Choroid plexus epithelial cell (primary cell): ENCODE data around the gene RBBP8NL.
"Not testable (repeated sequence)": the region's sequence is repeated elsewhere in the genome, so short reads cannot be mapped to it uniquely, and the experiment has no call there.

ENCODE experiments used
- DNase-seq: peaks from one replicate; pipeline ENCODE4 v3.0.0-alpha.2; 2010; ENCODE audit warnings: low read depth
- H3K4me3 ChIP-seq: 2 replicates; pipeline ENCODE4 v1.5.1; 2011; ENCODE audit warnings: low read depth, mild to moderate bottlenecking, control low read depth, low read length, moderate library complexity
- TF ChIP-seq, protein P1 (sequence below): conservative IDR thresholded peaks from 2 replicates; pipeline ENCODE4 v1.5.1; 2011; ENCODE audit warnings: low read depth, mild to moderate bottlenecking, control low read depth, inconsistent platforms, low read length, moderate library complexity

Gene RBBP8NL

DNA sequence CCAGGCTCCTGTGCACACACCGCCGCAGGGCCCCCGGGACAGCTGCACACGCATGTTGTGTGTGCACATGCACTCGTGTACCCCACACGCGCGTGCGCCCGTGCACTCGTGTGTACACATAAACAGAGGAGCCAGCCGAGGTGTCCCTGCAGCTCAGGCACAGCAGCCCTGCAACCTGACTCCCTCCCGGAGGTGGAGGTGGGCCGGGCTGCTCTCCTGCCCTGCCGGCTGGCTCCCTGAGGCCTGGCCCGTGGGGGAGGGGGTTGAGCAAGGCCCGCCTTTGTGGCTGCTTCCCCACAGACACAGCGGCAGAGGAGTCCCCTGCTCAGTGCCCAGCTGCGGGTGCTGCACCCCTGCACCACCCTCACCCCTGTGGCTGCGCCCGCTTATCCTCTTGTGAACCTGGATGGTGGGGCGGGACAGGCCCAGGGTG, 624 bp downstream of the RBBP8NL start:
- TF ChIP-seq, protein P1, sequence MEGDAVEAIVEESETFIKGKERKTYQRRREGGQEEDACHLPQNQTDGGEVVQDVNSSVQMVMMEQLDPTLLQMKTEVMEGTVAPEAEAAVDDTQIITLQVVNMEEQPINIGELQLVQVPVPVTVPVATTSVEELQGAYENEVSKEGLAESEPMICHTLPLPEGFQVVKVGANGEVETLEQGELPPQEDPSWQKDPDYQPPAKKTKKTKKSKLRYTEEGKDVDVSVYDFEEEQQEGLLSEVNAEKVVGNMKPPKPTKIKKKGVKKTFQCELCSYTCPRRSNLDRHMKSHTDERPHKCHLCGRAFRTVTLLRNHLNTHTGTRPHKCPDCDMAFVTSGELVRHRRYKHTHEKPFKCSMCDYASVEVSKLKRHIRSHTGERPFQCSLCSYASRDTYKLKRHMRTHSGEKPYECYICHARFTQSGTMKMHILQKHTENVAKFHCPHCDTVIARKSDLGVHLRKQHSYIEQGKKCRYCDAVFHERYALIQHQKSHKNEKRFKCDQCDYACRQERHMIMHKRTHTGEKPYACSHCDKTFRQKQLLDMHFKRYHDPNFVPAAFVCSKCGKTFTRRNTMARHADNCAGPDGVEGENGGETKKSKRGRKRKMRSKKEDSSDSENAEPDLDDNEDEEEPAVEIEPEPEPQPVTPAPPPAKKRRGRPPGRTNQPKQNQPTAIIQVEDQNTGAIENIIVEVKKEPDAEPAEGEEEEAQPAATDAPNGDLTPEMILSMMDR, result no peak
- H3K4me3 ChIP-seq, result no peak overlapping the region

DNA sequence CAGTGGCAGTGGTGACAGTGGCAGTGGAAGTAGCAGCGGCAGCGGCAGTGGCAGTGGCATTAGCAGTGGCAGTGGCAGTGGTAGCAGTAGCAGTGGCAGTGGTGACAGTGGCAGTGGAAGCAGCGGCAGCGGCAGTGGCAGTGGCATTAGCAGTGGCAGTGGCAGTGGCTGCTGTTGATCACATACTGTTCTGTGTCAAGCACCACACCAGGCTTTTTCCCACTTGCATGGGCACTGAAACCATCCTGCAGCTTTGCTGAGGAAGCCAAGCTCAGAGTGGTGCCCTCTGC, 1.3 kb downstream of the RBBP8NL start:
- DNase-seq, H3K4me3 ChIP-seq: not testable (repeated sequence)

More for the DNA sequence above, 624 bp downstream of the RBBP8NL start:
- DNase-seq, result no peak

DNA sequence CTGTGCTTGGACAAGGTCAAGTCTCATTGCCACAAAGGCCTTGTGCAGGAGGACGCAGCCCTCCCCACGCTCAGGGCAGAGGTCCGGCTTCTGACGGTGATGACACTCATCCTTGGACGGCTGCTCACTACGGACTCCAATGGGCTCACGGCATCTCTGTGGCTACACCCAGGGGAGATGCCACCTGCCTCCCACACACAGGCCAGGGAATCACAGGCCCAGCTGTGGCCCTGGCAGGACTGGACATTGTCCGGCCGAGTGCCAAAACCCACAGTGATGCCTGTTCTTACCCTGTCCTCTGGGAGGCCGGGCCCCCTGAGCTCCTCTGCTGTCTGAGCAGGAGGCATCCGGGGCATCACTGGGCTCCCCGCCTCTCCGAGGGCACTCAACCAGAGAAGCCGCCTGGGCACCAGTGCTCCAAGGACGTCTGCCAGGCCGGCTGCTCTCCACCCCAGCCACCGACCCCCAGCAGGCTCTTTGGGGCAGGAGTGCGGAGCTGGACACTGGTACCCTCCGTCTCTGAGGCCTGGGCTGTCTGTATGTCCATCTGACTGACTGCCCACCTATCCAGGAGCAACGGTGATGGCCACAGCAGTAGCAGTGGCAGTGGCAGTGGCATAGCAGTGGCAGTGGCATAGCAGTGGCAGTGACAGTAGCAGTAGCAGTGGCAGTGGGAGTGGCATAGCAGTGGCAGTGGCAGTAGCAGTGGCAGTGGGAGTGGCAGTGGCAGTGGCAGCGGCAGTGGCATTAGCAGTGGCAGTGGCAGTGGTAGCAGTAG, 1.9 kb downstream of the RBBP8NL start:
- no peak for DNase-seq
- TF ChIP-seq, protein P1, result no peak
- no peak overlapping the region for H3K4me3 ChIP-seq

DNA sequence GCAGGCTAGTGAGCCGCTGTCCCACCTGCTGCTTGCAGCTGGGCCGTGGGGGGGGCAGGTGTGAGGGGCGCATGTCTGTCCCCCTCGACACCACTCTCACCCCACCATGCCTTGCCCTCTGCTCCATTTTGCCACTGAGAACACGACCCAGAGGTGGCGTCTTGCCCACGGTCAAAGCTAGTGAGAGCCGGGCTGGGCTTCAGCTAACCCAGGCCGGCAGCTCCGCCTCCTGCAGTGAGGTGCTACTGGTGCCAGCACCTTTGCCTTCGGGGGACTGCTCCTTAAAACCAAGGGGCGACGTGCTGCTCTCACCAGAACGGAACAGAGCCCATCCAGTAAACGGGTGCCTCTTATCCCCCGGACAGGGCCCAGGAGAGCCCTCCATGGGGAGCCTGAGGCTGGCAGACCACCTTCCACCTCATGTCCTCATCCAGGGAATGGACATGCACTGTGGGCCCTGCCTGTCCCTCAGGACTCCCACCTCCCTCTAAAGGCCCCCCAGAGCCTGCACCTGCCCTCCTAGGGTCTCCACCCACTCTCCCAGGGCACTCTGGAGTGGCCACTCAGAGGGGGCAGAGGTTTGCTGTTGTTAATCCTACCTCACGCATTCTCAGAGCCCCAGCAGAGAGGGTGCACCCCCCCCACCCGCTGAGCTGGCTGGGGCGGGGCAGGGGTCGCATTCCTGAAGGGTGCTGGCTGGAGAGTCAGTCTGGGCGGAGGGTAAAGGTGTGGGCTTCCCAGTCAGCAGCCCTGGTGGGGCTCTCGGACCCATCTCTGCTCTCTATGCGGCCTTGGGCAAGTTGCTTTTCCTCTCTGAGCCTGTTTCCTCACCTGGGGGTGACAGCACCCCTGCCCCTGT, 2.9 kb downstream of the RBBP8NL start:
- TF ChIP-seq, protein P1, result no peak
- no peak overlapping the region for H3K4me3 ChIP-seq
- DNase-seq, result no peak

DNA sequence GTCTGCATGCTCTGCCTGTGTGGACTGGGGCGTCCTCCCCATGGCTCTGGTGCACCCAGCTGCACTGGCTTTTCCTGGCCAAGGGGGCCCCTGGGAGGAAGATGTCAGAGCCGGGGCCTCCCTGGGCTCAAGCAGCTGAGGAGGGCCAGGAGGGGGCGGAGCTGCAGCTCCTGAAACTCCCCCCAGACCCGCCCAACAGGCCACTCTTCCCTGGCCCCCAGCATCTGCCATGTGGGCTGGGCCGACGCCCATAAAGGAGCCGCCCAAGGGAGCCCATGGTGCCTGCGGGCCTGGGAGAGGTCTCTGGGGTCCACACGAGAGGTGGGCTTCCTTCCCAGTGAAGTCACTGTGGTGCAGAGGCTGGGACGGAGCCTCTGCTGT, 4.0 kb downstream of the RBBP8NL start:
- TF ChIP-seq, protein P1, result no peak
- H3K4me3 ChIP-seq, result no peak overlapping the region
- no peak for DNase-seq

DNA sequence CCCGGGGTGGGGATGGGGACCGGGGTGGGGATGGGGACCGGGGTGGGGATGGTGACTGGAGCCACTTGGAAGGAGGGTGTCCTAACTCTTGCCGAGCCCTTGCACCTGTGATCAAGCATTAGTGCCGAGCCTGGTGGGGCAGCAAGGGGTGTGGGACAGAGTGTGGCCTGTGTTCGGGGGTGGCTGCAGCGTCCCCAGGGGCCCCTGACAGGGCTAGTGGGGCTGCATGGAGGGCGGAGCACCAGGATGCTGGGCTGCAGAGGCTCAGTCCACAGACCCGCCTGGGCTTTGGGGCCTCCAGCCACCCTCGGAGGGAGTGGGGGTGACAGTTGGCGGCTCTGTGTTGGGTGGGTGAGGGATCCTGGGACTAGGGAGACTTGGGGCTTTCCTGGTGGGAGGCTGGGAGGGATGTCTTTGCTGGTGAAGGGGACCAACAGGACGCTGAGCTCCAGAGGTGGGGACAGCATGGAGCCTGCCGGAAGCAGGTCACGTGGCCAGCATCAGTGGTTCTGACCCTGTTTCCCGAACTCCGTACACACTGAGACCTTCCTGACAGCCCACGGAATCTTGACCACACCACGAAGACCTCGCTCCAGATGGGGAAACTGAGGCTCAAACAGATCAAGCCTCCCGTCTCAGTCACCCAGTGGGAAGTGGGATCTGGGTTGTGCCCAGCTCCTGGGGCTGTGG, 4.6 kb downstream of the RBBP8NL start:
- H3K4me3 ChIP-seq, result no peak overlapping the region
- DNase-seq, result no peak
- TF ChIP-seq, protein P1, result no peak

DNA sequence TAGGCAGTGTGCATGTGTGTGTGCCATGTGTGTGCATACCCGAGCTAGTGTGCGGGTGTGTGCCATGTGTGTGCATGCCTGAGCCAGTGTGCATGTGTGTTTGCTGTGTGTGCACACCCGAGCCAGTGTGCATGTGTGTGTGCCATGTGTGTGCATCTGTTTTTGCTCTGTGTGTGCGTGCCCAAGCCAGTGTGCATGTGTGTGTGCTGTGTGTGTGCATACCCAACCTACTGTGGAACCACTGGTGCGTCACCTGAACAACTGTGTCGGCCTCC, 5.7 kb downstream of the RBBP8NL start:
- H3K4me3 ChIP-seq, result no peak overlapping the region
- no peak for DNase-seq
- TF ChIP-seq, protein P1, result no peak
